Measurements from ENCODE around the gene ELOVL6. TPM values are rescaled to one million over a fixed set of nuclear protein-coding genes. Genes with fewer than 3 reads are reported as not detected.
"Not testable (repeated sequence)": the region's sequence is repeated elsewhere in the genome, so short reads cannot be mapped to it uniquely, and the experiment has no call there.

ELOVL6 gene
- total RNA-seq, 1 experiment from 2014 or later, result 38.7 TPM

DNA sequence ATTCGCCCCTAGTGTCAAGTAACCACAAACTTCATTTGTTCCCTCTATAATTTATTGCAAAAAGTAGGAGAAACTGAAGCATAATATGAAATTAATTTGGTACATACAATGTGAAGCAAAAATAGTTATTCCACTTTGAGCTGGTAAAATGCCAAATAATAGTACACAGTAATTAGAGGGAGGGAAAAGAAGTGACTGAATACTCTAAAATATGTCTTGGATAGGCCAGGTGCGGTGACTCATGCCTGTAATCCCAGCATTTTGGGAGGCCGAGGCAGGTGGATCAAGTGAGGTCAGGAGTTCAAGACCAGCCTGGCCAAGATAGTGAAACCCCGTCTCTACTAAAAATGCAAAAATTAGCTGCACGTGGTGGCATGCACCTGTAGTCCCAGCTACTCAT, 41.2 kb downstream of the ELOVL6 start:
- Histone ChIP-seq H3K27ac (ENCODE audit: low read depth, low read length) (peak overlapping the region; percentile 18; the same call in 1 of the 2 replicates), H3K79me2 (ENCODE audit: insufficient read depth, low read length) (peaks cover 10% of the 10 kb centered on the region), H3K4me2 (ENCODE audit: low read length) (peak overlapping the region; percentile 38; the same call in 1 of the 2 replicates), H3K4me1 (ENCODE audit: control insufficient read depth in 1 of 2, insufficient read depth in 2 of 2, low read length in 2 of 2) (peaks cover 22 to 37% of the 10 kb centered on the region in 2 experiments)
- CTCF ChIA-PET; H3K27me3 ChIP-seq (ENCODE audit: insufficient read depth, low read length); DNase-seq (ENCODE audit: low read depth, low spot score); BruUV-seq (replicated peaks); RAD21 ChIA-PET (ENCODE audit: low non-redundant PET in 1 of 2, low total read pairs in 2 of 2, uncharacterized antibody in 2 of 2, unreplicated experiment in 2 of 2); H3K36me3 ChIP-seq (ENCODE audit: control insufficient read depth in 1 of 2, insufficient read depth in 2 of 2, low read length in 2 of 2); H4K20me1 ChIP-seq (ENCODE audit: insufficient read depth); POLR2A ChIA-PET; H2AFZ ChIP-seq (ENCODE audit: low read depth, low read length, poor library complexity, severe bottlenecking); H3K4me3 ChIP-seq (replicated peaks in 1 of 2; ENCODE audit: low read depth in 1 of 2, low read length in 2 of 2); H3K9me3 ChIP-seq (ENCODE audit: control insufficient read depth in 1 of 2, insufficient read depth in 1 of 2, low read depth in 1 of 2, low read length in 2 of 2); intact Hi-C loops (cut with micrococcal nuclease); H3K9ac ChIP-seq (ENCODE audit: low read length); H3K9me2 ChIP-seq (ENCODE audit: insufficient read depth): not testable (repeated sequence)
- peak; percentile 62 for TF ChIP-seq JUND (IDR thresholded peaks at IDR 0.05)
- peak; percentile 72 for TF ChIP-seq FOSL1 (IDR thresholded peaks at IDR 0.05; ENCODE audit: low read depth)
- peak; percentile 42; the same call in 1 of the 2 replicates for TF ChIP-seq MAX (IDR thresholded peaks at IDR 0.05)
- peak; percentile 41 for TF ChIP-seq SP1 (IDR thresholded peaks at IDR 0.05; ENCODE audit: low read depth)
- peak; percentile 76 for ATAC-seq

GRCh38 chr4:110156442-110156841, 42.0 kb downstream of the ELOVL6 start:
- Histone ChIP-seq H3K27ac (ENCODE audit: low read depth, low read length) (no peak overlapping the region), H4K20me1 (ENCODE audit: insufficient read depth) (no peaks in the 10 kb centered on the region), H3K9me2 (ENCODE audit: insufficient read depth) (no peaks in the 10 kb centered on the region), H3K9me3 (ENCODE audit: control insufficient read depth in 1 of 2, insufficient read depth in 1 of 2, low read depth in 1 of 2, low read length in 2 of 2) (no peaks in the 10 kb centered on the region), H3K4me2 (ENCODE audit: low read length) (peak overlapping the region; percentile 38; the same call in 1 of the 2 replicates), H3K79me2 (ENCODE audit: insufficient read depth, low read length) (peaks cover 10% of the 10 kb centered on the region), H3K9ac (ENCODE audit: low read length) (no peak overlapping the region), H2AFZ (ENCODE audit: low read depth, low read length, poor library complexity, severe bottlenecking) (no peak overlapping the region), H3K27me3 (ENCODE audit: insufficient read depth, low read length) (no peaks in the 10 kb centered on the region), H3K4me3 (replicated peaks in 1 of 2; ENCODE audit: low read depth in 1 of 2, low read length in 2 of 2) (no peak overlapping the region), H3K36me3 (ENCODE audit: control insufficient read depth in 1 of 2, insufficient read depth in 2 of 2, low read length in 2 of 2) (no peaks in the 10 kb centered on the region), H3K4me1 (ENCODE audit: control insufficient read depth in 1 of 2, insufficient read depth in 2 of 2, low read length in 2 of 2) (peaks cover 22 to 37% of the 10 kb centered on the region in 2 experiments)
- TF ChIP-seq POLR2AphosphoS5 (IDR thresholded peaks at IDR 0.05; ENCODE audit: low read depth, low read length), result no peak
- TF ChIP-seq EZH2 (IDR thresholded peaks at IDR 0.05), result no peak
- TF ChIP-seq, protein P1, sequence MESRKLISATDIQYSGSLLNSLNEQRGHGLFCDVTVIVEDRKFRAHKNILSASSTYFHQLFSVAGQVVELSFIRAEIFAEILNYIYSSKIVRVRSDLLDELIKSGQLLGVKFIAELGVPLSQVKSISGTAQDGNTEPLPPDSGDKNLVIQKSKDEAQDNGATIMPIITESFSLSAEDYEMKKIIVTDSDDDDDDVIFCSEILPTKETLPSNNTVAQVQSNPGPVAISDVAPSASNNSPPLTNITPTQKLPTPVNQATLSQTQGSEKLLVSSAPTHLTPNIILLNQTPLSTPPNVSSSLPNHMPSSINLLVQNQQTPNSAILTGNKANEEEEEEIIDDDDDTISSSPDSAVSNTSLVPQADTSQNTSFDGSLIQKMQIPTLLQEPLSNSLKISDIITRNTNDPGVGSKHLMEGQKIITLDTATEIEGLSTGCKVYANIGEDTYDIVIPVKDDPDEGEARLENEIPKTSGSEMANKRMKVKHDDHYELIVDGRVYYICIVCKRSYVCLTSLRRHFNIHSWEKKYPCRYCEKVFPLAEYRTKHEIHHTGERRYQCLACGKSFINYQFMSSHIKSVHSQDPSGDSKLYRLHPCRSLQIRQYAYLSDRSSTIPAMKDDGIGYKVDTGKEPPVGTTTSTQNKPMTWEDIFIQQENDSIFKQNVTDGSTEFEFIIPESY (IDR thresholded peaks at IDR 0.05; ENCODE audit: extremely low read depth, insufficient replicate concordance, low read length), result no peak
- no peak for TF ChIP-seq SP1 (IDR thresholded peaks at IDR 0.05; ENCODE audit: low read depth)
- TF ChIP-seq ELF1 (IDR thresholded peaks at IDR 0.05; ENCODE audit: borderline replicate concordance, low read depth), result no peak
- TF ChIP-seq FOSL1 (IDR thresholded peaks at IDR 0.05; ENCODE audit: low read depth), result no peak
- TF ChIP-seq MAX (IDR thresholded peaks at IDR 0.05), result no peak
- no peak for TF ChIP-seq CEBPB (IDR thresholded peaks at IDR 0.05; ENCODE audit: low read depth)
- TF ChIP-seq ZNF274 (IDR thresholded peaks at IDR 0.05; ENCODE audit: low read depth, low read length), result no peak
- no peak for TF ChIP-seq JUND (IDR thresholded peaks at IDR 0.05)
- TF ChIP-seq SIN3A (IDR thresholded peaks at IDR 0.05; ENCODE audit: low read depth), result no peak
- ChIA-PET CTCF (no interaction called here), POLR2A (no interaction called here), RAD21 (ENCODE audit: low non-redundant PET in 1 of 2, low total read pairs in 2 of 2, uncharacterized antibody in 2 of 2, unreplicated experiment in 2 of 2) (no interaction called here)
- intact Hi-C loops (cut with micrococcal nuclease), result no loop called here
- no peak for ATAC-seq
- no peak for DNase-seq (ENCODE audit: low read depth, low spot score)
- BruUV-seq (replicated peaks), result no TSS peak
